Naive thymus-derived CD4-positive, alpha-beta T cell (primary cell): ENCODE data around the gene GNAT3. TPM values are rescaled to one million over a fixed set of nuclear protein-coding genes. Genes with fewer than 3 reads are reported as not detected.

Experiments used
- ATAC-seq: fragments of 150-1000 bp; cut with Tn5 transposase; 2 replicates; pipeline ENCODE4 v1.10.0; 2021; ENCODE audit warnings: mild to moderate bottlenecking, moderate library complexity
- CTCF ChIA-PET: fragments of 350-600 bp; sonication (Branson Sonifier 250); formaldehyde crosslinking; loops from one replicate; lab custom pipeline; 2021; ENCODE audit warnings: antibody characterized with exemption; lab: Charles Lee
- POLR2A ChIA-PET: fragments of 350-600 bp; sonication (Branson Sonifier 250); formaldehyde crosslinking; loops from one replicate; lab custom pipeline; 2021; ENCODE audit warnings: antibody characterized with exemption, inconsistent platforms; lab: Charles Lee
- DNase-seq, 9 donors: peaks; one replicate each; pipeline versions ENCODE4 v3.0.0 to v3.0.0-alpha.2; 2020 to 2022; ENCODE audit warnings: mixed read lengths in 1 of 9
- H3K27ac ChIP-seq: one replicate; pipeline ENCODE4 v1.7.0; 2013; ENCODE audit warnings: mild to moderate bottlenecking, low read depth, low read length, moderate library complexity
- H3K27me3 ChIP-seq, 2 donors: one replicate each; pipeline ENCODE4 v1.7.0; 2013; ENCODE audit warnings: low read length in 2 of 2, mild to moderate bottlenecking in 2 of 2, moderate library complexity in 2 of 2; ENCODE audit not compliant: control insufficient read depth in 2 of 2, insufficient read depth in 2 of 2
- H3K36me3 ChIP-seq, 3 experiments: 1 replicate in 2 of 3; 2 replicates in 1 of 3; pipeline ENCODE4 v1.7.0; 2013; ENCODE audit warnings: low read length in 3 of 3, mild to moderate bottlenecking in 3 of 3, moderate library complexity in 1 of 3; ENCODE audit not compliant: insufficient read depth in 3 of 3, control insufficient read depth in 2 of 3
- H3K4me1 ChIP-seq, 2 donors: one replicate each; pipeline ENCODE4 v1.7.0; 2013; ENCODE audit warnings: low read length in 2 of 2, mild to moderate bottlenecking in 2 of 2, moderate library complexity in 1 of 2; ENCODE audit not compliant: control insufficient read depth in 2 of 2, insufficient read depth in 2 of 2
- H3K4me3 ChIP-seq: 2 replicates; pipeline ENCODE4 v1.7.0; 2013; ENCODE audit warnings: mild to moderate bottlenecking, low read length
- H3K9me3 ChIP-seq, 3 experiments: 1 replicate in 2 of 3; 2 replicates in 1 of 3; pipeline ENCODE4 v1.7.0; 2013; ENCODE audit warnings: low read length in 3 of 3; ENCODE audit not compliant: control insufficient read depth in 2 of 3
- H3K27ac Mint-ChIP-seq, 9 donors: one replicate each; pipeline ENCODE4 v1.8.0; 2020 to 2022; ENCODE audit warnings: mixed read lengths in 9 of 9, mild to moderate bottlenecking in 8 of 9, moderate library complexity in 5 of 9, inconsistent platforms in 2 of 9
- H3K27me3 Mint-ChIP-seq, 5 donors: one replicate each; pipeline ENCODE4 v1.8.0; 2021 to 2022; ENCODE audit warnings: mixed read lengths in 5 of 5, mild to moderate bottlenecking in 1 of 5
- H3K36me3 Mint-ChIP-seq, 5 donors: one replicate each; pipeline ENCODE4 v1.8.0; 2020 to 2022; ENCODE audit warnings: mixed read lengths in 5 of 5, mild to moderate bottlenecking in 3 of 5, inconsistent platforms in 1 of 5
- H3K4me1 Mint-ChIP-seq, 7 donors: one replicate each; pipeline ENCODE4 v1.8.0; 2020 to 2022; ENCODE audit warnings: mixed read lengths in 7 of 7, mild to moderate bottlenecking in 3 of 7, inconsistent platforms in 1 of 7
- H3K4me3 Mint-ChIP-seq, 10 donors: one replicate each; pipeline ENCODE4 v1.8.0; 2020 to 2022; ENCODE audit warnings: mild to moderate bottlenecking in 10 of 10, mixed read lengths in 10 of 10, moderate library complexity in 6 of 10, inconsistent platforms in 2 of 10
- H3K9me3 Mint-ChIP-seq, 11 donors: one replicate each; pipeline ENCODE4 v1.8.0; 2020 to 2022; ENCODE audit warnings: mixed read lengths in 11 of 11, mild to moderate bottlenecking in 4 of 11, inconsistent platforms in 1 of 11, moderate library complexity in 1 of 11
- intact Hi-C, 2 donors: fragments of 100-400 bp; cut with micrococcal nuclease; formaldehyde crosslinking; loops; one replicate each; pipeline ENCODE4 v1.15.1; 2023
- polyA plus RNA-seq, 2 donors: library from polyadenylated mRNA; unstranded; fragments of 300-500 nt; fragmentation: Illumina TruSeq; gene quantifications; one replicate each; pipeline ENCODE4 v1.2.3, GENCODE V29; 2021
- total RNA-seq, 6 experiments: library from RNA in 5 of 6; stranded (reverse) in 5 of 6; gene quantifications; 1 replicate in 5 of 6; 2 replicates in 1 of 6; pipeline ENCODE4 v1.2.3 and lab custom pipeline; 2021 to 2026

GNAT3 gene
- total and polyA plus RNA-seq, 7 experiments from 2014 or later: not detected

DNA sequence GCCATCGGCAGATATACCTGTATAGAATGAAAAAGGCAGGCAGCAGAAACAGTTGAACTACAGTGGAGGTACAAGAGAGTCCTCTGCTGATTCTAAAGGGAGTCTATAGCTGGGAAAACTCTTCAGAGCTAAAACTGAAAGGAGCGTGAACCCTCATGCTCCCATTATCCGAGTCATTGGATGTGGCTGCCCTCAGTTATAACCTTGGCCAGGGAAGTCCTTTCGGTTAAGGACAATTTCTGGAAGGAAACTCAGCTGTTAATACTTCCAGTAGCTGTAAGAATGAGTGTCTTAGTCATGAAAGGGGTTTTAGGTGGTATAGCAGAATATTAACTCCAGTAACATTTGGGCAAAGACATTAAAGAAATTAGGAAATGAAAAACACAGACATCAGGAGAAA lies 14.6 kb upstream of the GNAT3 start:
- CTCF ChIA-PET: no interaction called here
- Mint-ChIP-seq H3K36me3 (no peaks in the 10 kb centered on the region), H3K9me3 (peaks cover 0 to 6% (median 0%) of the 10 kb centered on the region in 11 donors), H3K27me3 (no peaks in the 10 kb centered on the region), H3K4me3 (no peak overlapping the region), H3K4me1 (peaks cover 0 to 1% (median 0%) of the 10 kb centered on the region in 7 donors), H3K27ac (no peak overlapping the region)
- DNase-seq (no peak), ATAC-seq (no peak)
- no peaks in the 10 kb centered on the region for H3K4me1 ChIP-seq
- H3K9me3 ChIP-seq: no peaks in the 10 kb centered on the region
- H3K4me3 ChIP-seq: no peak overlapping the region
- POLR2A ChIA-PET: no interaction called here
- intact Hi-C loops: no loop called here
- no peak overlapping the region for H3K27ac ChIP-seq
- H3K27me3 ChIP-seq: no peaks in the 10 kb centered on the region
- no peaks in the 10 kb centered on the region for H3K36me3 ChIP-seq

- H3K4me1 ChIP-seq: no peaks in the 10 kb centered on the region
- CTCF ChIA-PET: no interaction called here
- ATAC-seq: no peak
- H3K4me1 Mint-ChIP-seq: peaks cover 0 to 1% (median 0%) of the 10 kb centered on the region in 7 donors
- no peaks in the 10 kb centered on the region for H3K27me3 ChIP-seq
- H3K9me3 ChIP-seq: no peaks in the 10 kb centered on the region
- no peak overlapping the region for H3K27ac ChIP-seq
- POLR2A ChIA-PET: no interaction called here
- no peak overlapping the region for H3K4me3 ChIP-seq
- no peak for DNase-seq
- peaks cover 0 to 6% (median 0%) of the 10 kb centered on the region in 11 donors for H3K9me3 Mint-ChIP-seq
- no peaks in the 10 kb centered on the region for H3K36me3 ChIP-seq
- intact Hi-C loops: no loop called here
- H3K36me3 Mint-ChIP-seq: no peaks in the 10 kb centered on the region
- no peak overlapping the region for H3K27ac Mint-ChIP-seq
- H3K27me3 Mint-ChIP-seq: no peaks in the 10 kb centered on the region
- H3K4me3 Mint-ChIP-seq: no peak overlapping the region
Observed at GRCh38 chr7:80524693-80525092, 12.8 kb upstream of the GNAT3 start.

DNA sequence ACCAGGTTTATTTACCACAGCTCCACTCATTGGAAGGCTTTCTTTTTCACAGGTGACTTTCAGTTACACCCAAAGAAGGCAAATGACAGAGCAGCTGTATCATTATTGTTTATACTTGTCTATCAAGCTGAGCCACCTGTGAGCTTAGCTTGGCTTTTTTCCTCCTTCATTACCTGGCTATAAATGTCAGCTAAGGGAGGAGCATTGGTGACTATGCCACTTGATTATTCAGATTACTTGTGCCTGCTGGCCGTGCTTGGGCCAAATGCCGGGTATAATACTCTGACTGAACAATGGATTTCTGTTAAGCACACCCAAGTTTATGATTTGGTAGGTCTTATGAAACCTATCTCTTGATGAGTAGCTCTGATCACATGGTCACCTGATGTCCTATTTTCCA lies 9.9 kb upstream of the GNAT3 start:
- H3K4me3 ChIP-seq: no peak overlapping the region
- no peak overlapping the region for H3K27ac ChIP-seq
- no peak overlapping the region for H3K4me3 Mint-ChIP-seq
- H3K4me1 ChIP-seq: no peaks in the 10 kb centered on the region
- intact Hi-C loops: no loop called here
- H3K9me3 ChIP-seq: no peaks in the 10 kb centered on the region
- DNase-seq (no peak), ATAC-seq (no peak)
- ChIA-PET CTCF (no interaction called here), POLR2A (no interaction called here)
- no peak overlapping the region for H3K27ac Mint-ChIP-seq
- H3K27me3 Mint-ChIP-seq: peaks cover 0 to 3% (median 0%) of the 10 kb centered on the region in 5 donors
- no peaks in the 10 kb centered on the region for H3K36me3 ChIP-seq
- H3K4me1 Mint-ChIP-seq: peaks cover 0 to 3% (median 0%) of the 10 kb centered on the region in 7 donors
- H3K27me3 ChIP-seq: no peaks in the 10 kb centered on the region
- no peaks in the 10 kb centered on the region for H3K36me3 Mint-ChIP-seq
- peaks cover 0 to 6% (median 0%) of the 10 kb centered on the region in 11 donors for H3K9me3 Mint-ChIP-seq

DNA sequence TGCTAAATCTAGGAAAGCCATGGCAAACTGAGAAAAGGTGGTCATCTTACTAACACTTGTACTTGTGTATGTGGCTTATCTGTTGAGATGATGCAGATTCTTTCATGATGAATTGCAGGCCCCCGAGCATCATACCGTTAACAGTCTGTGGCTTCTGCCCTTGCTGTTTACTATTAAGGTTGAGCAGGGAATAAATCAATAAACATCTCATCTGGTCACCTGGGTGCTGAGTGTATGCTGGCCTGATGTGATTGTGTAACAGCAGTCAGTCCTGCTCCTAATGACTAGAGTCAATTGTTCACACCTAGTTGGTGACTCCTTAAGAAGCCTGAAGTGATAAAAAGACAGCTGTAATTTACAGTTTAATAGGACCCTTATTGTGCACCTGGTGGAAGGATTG lies 8.3 kb upstream of the GNAT3 start:
- no peaks in the 10 kb centered on the region for H3K27me3 ChIP-seq
- no peaks in the 10 kb centered on the region for H3K4me1 ChIP-seq
- ChIA-PET CTCF (no interaction called here), POLR2A (no interaction called here)
- H3K9me3 ChIP-seq: no peaks in the 10 kb centered on the region
- Mint-ChIP-seq H3K36me3 (no peaks in the 10 kb centered on the region), H3K4me1 (peaks cover 0 to 1% (median 0%) of the 10 kb centered on the region in 7 donors), H3K4me3 (no peak overlapping the region), H3K9me3 (peaks cover 0 to 5% (median 0%) of the 10 kb centered on the region in 11 donors), H3K27ac (no peak overlapping the region), H3K27me3 (peaks cover 0 to 3% (median 0%) of the 10 kb centered on the region in 5 donors)
- no peak overlapping the region for H3K27ac ChIP-seq
- DNase-seq (no peak), ATAC-seq (no peak)
- intact Hi-C loops: no loop called here
- H3K4me3 ChIP-seq: no peak overlapping the region
- no peaks in the 10 kb centered on the region for H3K36me3 ChIP-seq

DNA sequence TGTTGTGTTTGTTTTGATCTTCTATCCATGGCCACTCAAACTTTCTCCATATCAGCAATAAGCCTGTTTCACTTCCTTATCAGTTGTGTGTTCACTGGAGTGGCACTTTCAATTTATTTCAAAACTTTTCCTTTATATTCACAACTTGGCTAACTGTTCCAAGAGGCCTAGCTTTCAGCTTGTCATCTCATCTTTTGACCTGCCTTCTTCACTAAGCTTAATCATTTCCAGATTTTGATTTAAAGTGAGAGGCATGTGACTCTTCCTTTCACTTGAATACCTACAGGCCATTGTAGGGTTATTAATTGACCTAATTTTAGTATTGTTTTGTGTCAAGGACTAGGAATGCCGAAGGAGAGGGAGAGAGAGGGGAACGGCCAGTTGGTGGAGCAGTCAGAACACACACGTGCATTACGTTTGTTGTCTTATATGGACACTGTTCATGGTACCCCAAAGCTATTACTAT lies 5.5 kb upstream of the GNAT3 start:
- no peaks in the 10 kb centered on the region for H3K36me3 Mint-ChIP-seq
- H3K4me3 Mint-ChIP-seq: no peak overlapping the region
- intact Hi-C loops: no loop called here
- ChIA-PET POLR2A (no interaction called here), CTCF (no interaction called here)
- Histone ChIP-seq H3K27ac (no peak overlapping the region), H3K36me3 (no peaks in the 10 kb centered on the region), H3K9me3 (no peaks in the 10 kb centered on the region), H3K4me3 (no peak overlapping the region), H3K27me3 (no peaks in the 10 kb centered on the region), H3K4me1 (no peaks in the 10 kb centered on the region)
- DNase-seq (no peak), ATAC-seq (no peak)
- H3K9me3 Mint-ChIP-seq: peaks cover 0 to 4% (median 0%) of the 10 kb centered on the region in 11 donors
- H3K27me3 Mint-ChIP-seq: peaks cover 0 to 3% (median 0%) of the 10 kb centered on the region in 5 donors
- H3K27ac Mint-ChIP-seq: no peak overlapping the region
- H3K4me1 Mint-ChIP-seq: peaks cover 0 to 1% (median 0%) of the 10 kb centered on the region in 7 donors

DNA sequence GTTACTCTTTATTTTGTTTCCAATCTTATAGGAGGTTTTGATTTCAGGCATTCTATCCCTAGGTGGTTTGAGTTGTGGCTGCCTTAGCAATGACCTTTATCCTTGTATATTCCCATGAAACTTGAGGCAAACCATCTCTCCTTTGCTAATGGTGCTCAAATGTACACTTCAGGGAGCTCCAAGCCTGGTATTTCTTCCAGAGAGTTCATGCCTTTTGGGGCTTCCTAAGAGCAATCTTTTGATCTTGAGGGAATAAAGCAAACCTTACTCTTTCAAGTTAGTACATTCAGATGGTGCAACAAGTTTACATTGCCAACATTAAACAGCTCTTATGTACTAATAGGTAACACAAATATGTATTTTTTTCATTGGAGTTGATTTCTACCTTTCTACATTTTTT lies 3.4 kb upstream of the GNAT3 start:
- ATAC-seq (no peak), DNase-seq (no peak)
- Mint-ChIP-seq H3K9me3 (peaks cover 0 to 4% (median 0%) of the 10 kb centered on the region in 11 donors), H3K36me3 (no peaks in the 10 kb centered on the region), H3K4me1 (peaks cover 0 to 1% (median 0%) of the 10 kb centered on the region in 7 donors), H3K4me3 (no peak overlapping the region), H3K27ac (no peak overlapping the region), H3K27me3 (peaks cover 0 to 3% (median 0%) of the 10 kb centered on the region in 5 donors)
- Histone ChIP-seq H3K4me3 (no peak overlapping the region), H3K27me3 (no peaks in the 10 kb centered on the region), H3K4me1 (no peaks in the 10 kb centered on the region), H3K9me3 (no peaks in the 10 kb centered on the region), H3K27ac (no peak overlapping the region), H3K36me3 (no peaks in the 10 kb centered on the region)
- intact Hi-C loops: no loop called here
- CTCF ChIA-PET: no interaction called here
- POLR2A ChIA-PET: no interaction called here

DNA sequence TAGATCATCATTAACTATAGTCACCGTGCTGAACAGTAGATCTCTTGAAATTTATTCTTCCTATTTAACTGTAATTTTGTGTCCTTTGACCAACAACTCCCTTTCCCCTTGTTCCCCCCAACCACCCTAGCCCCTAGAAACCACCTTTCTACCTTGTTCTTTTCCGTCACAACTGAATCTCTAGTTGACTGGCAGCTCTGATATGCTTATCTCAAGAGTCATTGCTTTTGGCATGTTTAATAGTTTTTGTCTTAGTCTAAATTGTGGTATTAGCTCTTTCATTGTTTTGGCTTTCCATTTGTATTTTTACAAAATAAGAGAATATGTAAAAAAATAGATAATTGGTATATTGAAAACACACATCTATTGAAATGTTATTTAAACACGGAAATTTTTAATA lies 1.8 kb downstream of the GNAT3 start:
- CTCF ChIA-PET: no interaction called here
- H3K4me1 Mint-ChIP-seq: no peaks in the 10 kb centered on the region
- POLR2A ChIA-PET: no interaction called here
- no peaks in the 10 kb centered on the region for H3K9me3 ChIP-seq
- no peaks in the 10 kb centered on the region for H3K36me3 Mint-ChIP-seq
- H3K4me3 ChIP-seq: no peak overlapping the region
- DNase-seq (no peak), ATAC-seq (no peak)
- no peaks in the 10 kb centered on the region for H3K36me3 ChIP-seq
- H3K27me3 Mint-ChIP-seq: no peaks in the 10 kb centered on the region
- no peaks in the 10 kb centered on the region for H3K4me1 ChIP-seq
- no peak overlapping the region for H3K4me3 Mint-ChIP-seq
- no peaks in the 10 kb centered on the region for H3K27me3 ChIP-seq
- intact Hi-C loops: no loop called here
- H3K27ac Mint-ChIP-seq: no peak overlapping the region
- H3K9me3 Mint-ChIP-seq: no peaks in the 10 kb centered on the region
- H3K27ac ChIP-seq: no peak overlapping the region
